Hepatocyte (in vitro differentiated cells): ENCODE data around the gene CLIC5. TPM values are rescaled to one million over a fixed set of nuclear protein-coding genes. Genes with fewer than 3 reads are reported as not detected.

Experiments used
- DNase-seq: peaks from one replicate; pipeline ENCODE4 v3.0.0-alpha.2; 2016; ENCODE audit warnings: low spot score
- H2AFZ ChIP-seq: fragments of 200-600 bp; sonication (generic); 2 replicates; pipeline ENCODE4 v1.6.0; 2016; ENCODE audit warnings: antibody characterized with exemption, mild to moderate bottlenecking
- H3K27ac ChIP-seq: fragments of 200-600 bp; sonication (generic); 2 replicates; pipeline ENCODE4 v1.5.1; 2016; ENCODE audit warnings: mild to moderate bottlenecking
- H3K27me3 ChIP-seq: fragments of 200-600 bp; sonication (generic); 2 replicates; pipeline ENCODE4 v1.6.1; 2016
- H3K36me3 ChIP-seq: fragments of 200-600 bp; sonication (generic); replicated peaks from 2 replicates; pipeline ENCODE4 v1.5.1; 2016; ENCODE audit warnings: low read depth; ENCODE audit not compliant: insufficient read depth
- H3K4me1 ChIP-seq: fragments of 200-600 bp; sonication (generic); 2 replicates; pipeline ENCODE4 v1.5.1; 2016; ENCODE audit warnings: mild to moderate bottlenecking, moderate library complexity; ENCODE audit not compliant: insufficient read depth
- H3K4me2 ChIP-seq: fragments of 200-600 bp; sonication (generic); 2 replicates; pipeline ENCODE4 v1.6.0; 2016
- H3K4me3 ChIP-seq: fragments of 200-600 bp; sonication (generic); 2 replicates; pipeline ENCODE4 v1.5.1; 2016; ENCODE audit warnings: mild to moderate bottlenecking
- H3K79me2 ChIP-seq: fragments of 200-600 bp; sonication (generic); 2 replicates; pipeline ENCODE4 v1.6.0; 2017; ENCODE audit warnings: mild to moderate bottlenecking
- H3K9me2 ChIP-seq: fragments of 200-600 bp; sonication (generic); replicated peaks from 2 replicates; pipeline ENCODE4 v1.6.0; 2017; ENCODE audit warnings: mild to moderate bottlenecking; ENCODE audit not compliant: insufficient read depth
- H3K9me3 ChIP-seq: fragments of 200-600 bp; sonication (generic); 2 replicates; pipeline ENCODE4 v1.5.1; 2016; ENCODE audit warnings: low read depth, mild to moderate bottlenecking
- H4K20me1 ChIP-seq: fragments of 200-600 bp; sonication (generic); 2 replicates; pipeline ENCODE4 v1.6.0; 2016; ENCODE audit warnings: mild to moderate bottlenecking; ENCODE audit not compliant: insufficient read depth, poor library complexity, severe bottlenecking
- EZH2 ChIP-seq: fragments of 200-600 bp; sonication (generic); IDR thresholded peaks from 2 replicates; pipeline ENCODE4 v1.6.1; 2016; ENCODE audit warnings: antibody characterized with exemption, mild to moderate bottlenecking, borderline replicate concordance
- EZH2phosphoT487 ChIP-seq: fragments of 200-600 bp; sonication (generic); IDR thresholded peaks from one replicate; pipeline ENCODE4 v1.6.1; 2018; ENCODE audit warnings: antibody characterized with exemption, mild to moderate bottlenecking, low read depth, moderate library complexity; ENCODE audit not compliant: unreplicated experiment, severe bottlenecking
- WGBS: methylation state at CpG from one replicate; pipeline ENCODE4 v1.1.6; 2016; ENCODE audit warnings: low lambda C conversion rate; ENCODE audit errors: missing lambda C conversion rate; 5-methylcytosine and 5-hydroxymethylcytosine counted together
- polyA plus RNA-seq: library from polyadenylated mRNA; unstranded; fragments of >200 nt; fragmentation: Nextera tagmentation; extraction: Ambion mirVana; gene quantifications from 2 replicates; pipeline ENCODE4 v1.2.1, GENCODE V29; 2016
- total RNA-seq: library from RNA; depleted of rRNA; stranded (reverse); fragments of >200 nt; gene quantifications from 2 replicates; pipeline ENCODE4 v1.2.3, GENCODE V29; 2014
- TF ChIP-seq, protein P1 (sequence below): fragments of 200-600 bp; sonication (generic); IDR thresholded peaks from 2 replicates; pipeline ENCODE4 v1.5.1; 2016; ENCODE audit warnings: antibody characterized with exemption, mild to moderate bottlenecking; ENCODE audit not compliant: poor library complexity

CLIC5 gene
- total and polyA plus RNA-seq, 2 experiments from 2014 or later = 6.0 to 12.1 TPM

DNA sequence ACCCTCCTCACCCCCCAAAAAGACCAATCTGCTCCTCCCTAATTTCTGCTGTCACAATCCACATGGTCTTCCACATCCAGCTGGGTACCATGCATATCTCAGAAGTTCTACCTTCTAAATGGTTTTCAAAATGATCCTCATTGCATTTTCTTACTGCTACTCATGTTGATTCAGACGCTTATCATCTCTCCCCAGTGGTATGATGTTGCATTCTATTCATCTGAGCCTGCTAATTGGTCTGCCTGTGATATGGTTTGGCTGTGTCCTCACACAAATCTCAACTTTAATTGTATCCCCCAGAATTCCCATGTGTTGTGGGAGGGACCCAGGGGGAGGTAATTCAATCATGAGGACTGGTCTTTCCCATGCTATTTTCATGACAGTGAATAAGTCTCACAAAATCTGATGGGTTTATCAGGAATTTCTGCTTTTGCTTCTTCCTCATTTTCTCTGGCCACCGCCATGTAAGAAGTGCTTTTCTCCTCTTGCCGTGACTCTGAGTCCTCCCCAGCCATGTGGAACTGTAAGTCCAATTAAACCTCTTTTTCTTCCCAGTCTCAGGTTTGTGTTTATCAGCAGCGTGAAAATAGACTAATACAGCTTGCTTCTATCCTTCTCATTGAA lies 41.4 kb upstream of the CLIC5 start:
- Histone ChIP-seq H3K4me3 (no peak overlapping the region), H3K9me2 (no peaks in the 10 kb centered on the region), H2AFZ (no peak overlapping the region), H3K27ac (no peak overlapping the region), H3K36me3 (no peaks in the 10 kb centered on the region), H3K27me3 (no peaks in the 10 kb centered on the region), H4K20me1 (no peaks in the 10 kb centered on the region), H3K9me3 (no peaks in the 10 kb centered on the region), H3K4me2 (no peak overlapping the region), H3K79me2 (no peaks in the 10 kb centered on the region), H3K4me1 (peaks cover 23% of the 10 kb centered on the region)
- DNase-seq = no peak
- TF ChIP-seq EZH2phosphoT487 (no peak), EZH2 (no peak)
- TF ChIP-seq, protein P1, sequence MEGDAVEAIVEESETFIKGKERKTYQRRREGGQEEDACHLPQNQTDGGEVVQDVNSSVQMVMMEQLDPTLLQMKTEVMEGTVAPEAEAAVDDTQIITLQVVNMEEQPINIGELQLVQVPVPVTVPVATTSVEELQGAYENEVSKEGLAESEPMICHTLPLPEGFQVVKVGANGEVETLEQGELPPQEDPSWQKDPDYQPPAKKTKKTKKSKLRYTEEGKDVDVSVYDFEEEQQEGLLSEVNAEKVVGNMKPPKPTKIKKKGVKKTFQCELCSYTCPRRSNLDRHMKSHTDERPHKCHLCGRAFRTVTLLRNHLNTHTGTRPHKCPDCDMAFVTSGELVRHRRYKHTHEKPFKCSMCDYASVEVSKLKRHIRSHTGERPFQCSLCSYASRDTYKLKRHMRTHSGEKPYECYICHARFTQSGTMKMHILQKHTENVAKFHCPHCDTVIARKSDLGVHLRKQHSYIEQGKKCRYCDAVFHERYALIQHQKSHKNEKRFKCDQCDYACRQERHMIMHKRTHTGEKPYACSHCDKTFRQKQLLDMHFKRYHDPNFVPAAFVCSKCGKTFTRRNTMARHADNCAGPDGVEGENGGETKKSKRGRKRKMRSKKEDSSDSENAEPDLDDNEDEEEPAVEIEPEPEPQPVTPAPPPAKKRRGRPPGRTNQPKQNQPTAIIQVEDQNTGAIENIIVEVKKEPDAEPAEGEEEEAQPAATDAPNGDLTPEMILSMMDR = no peak
- 96% methylated on average over 4 of the region's 4 CpGs for WGBS

DNA sequence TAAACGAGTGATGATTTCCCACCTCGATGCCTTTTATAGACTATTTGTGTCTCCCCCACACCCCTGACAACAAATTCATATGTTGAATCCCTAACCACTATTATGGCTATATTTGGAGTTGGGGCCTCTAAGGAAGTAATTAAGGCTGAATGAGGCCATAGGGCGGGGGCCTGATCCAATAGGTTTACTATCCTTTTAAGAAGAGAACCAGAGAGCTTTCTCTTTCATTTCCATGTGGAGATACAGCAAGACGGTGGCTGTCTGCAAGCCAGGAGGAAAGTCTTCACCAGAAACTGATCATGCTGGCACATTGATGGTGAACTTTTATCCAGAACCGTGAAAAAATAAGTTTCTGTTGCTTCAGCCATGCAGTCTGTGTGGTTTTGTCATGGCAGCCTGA lies 38.9 kb upstream of the CLIC5 start:
- TF ChIP-seq, protein P1 = no peak
- no peak for TF ChIP-seq EZH2phosphoT487
- TF ChIP-seq EZH2 = no peak
- Histone ChIP-seq H3K4me1 (peaks cover 31% of the 10 kb centered on the region), H3K9me3 (no peaks in the 10 kb centered on the region), H3K9me2 (no peaks in the 10 kb centered on the region), H3K4me2 (peak overlapping the region; percentile 5), H3K36me3 (no peaks in the 10 kb centered on the region), H2AFZ (no peak overlapping the region), H3K79me2 (no peaks in the 10 kb centered on the region), H3K27ac (peak overlapping the region; percentile 78), H3K4me3 (no peak overlapping the region), H3K27me3 (no peaks in the 10 kb centered on the region), H4K20me1 (no peaks in the 10 kb centered on the region)
- 87% methylated on average over 5 of the region's 5 CpGs for WGBS
- DNase-seq = no peak

DNA sequence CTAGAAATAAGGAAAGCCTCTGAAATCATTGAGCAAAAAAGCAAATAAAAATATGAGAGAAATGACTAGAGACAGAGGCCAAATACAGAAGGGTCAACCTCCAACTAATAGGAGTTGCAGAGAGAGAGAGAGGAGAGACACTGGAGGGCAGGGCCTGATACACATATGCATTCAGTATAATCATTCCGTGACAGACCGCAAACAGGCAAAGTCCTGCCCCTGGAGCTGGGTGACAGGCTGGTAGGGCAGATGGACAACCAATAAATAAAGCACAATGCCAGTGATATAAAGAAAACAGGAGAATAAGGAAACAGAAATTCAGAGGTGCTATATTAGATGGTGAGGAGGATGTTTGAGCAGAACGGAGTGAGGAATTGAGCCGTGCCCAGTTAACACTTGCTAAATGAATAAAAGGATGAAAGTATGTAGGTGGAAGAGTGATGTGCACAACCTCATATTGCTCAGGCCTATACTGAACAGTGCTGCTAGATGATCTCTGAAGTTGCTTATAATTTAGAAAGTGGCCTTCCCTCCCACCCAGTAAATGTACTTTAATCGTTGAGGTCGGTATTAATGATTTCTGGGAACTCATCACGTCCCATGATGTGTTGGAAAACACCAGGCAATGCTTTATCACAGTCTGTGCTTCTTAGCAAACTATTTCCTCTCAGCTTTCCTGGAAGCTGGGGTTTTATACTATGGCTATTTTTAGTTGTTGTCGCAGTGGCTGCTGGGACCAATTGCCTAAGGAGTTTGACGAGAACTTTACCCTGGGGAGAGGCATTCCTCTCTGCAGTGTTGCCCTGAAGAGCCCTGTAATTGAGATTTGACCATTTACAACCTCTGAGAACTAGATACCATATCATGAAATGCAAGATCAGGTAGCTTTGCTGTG lies 37.6 kb upstream of the CLIC5 start:
- Histone ChIP-seq H3K4me3 (no peak overlapping the region), H3K4me2 (peak overlapping the region; percentile 38), H3K9me2 (no peaks in the 10 kb centered on the region), H3K27me3 (no peaks in the 10 kb centered on the region), H3K36me3 (no peaks in the 10 kb centered on the region), H3K79me2 (no peaks in the 10 kb centered on the region), H2AFZ (no peak overlapping the region), H3K4me1 (peaks cover 34% of the 10 kb centered on the region), H3K9me3 (no peaks in the 10 kb centered on the region), H4K20me1 (no peaks in the 10 kb centered on the region), H3K27ac (peak overlapping the region; percentile 93)
- WGBS = 57% methylated on average over 9 of the region's 9 CpGs
- DNase-seq = peak; percentile 84
- TF ChIP-seq EZH2 (no peak), EZH2phosphoT487 (no peak)
- TF ChIP-seq, protein P1 = no peak
